ENCODE measurements around the gene RNASEH2B.

RNASEH2B gene

GRCh38 chr13:50940509-50940908 is 30.9 kb downstream of the RNASEH2B start:
- no peak for DNase-seq (ENCODE audit: low read depth)

- no peak for DNase-seq (ENCODE audit: low read depth)
Observed at GRCh38 chr13:50941146-50941545, 31.6 kb downstream of the RNASEH2B start.

- no peak for DNase-seq (ENCODE audit: low read depth)
Observed at GRCh38 chr13:50942630-50943311, 33.2 kb downstream of the RNASEH2B start.

GRCh38 chr13:50945669-50946068 is 36.1 kb downstream of the RNASEH2B start:
- DNase-seq (ENCODE audit: low read depth) = no peak

- no peak for DNase-seq (ENCODE audit: low read depth)
Observed at GRCh38 chr13:50948601-50949000, 39.0 kb downstream of the RNASEH2B start.

- no peak for DNase-seq (ENCODE audit: low read depth)
Observed at GRCh38 chr13:50950849-50951248, 41.3 kb downstream of the RNASEH2B start.

- DNase-seq (ENCODE audit: low read depth) = no peak
Observed at GRCh38 chr13:50951366-50951765, 41.8 kb downstream of the RNASEH2B start.

- DNase-seq (ENCODE audit: low read depth) = no peak
Observed at GRCh38 chr13:50955241-50955640, 45.6 kb downstream of the RNASEH2B start.

GRCh38 chr13:50955798-50956197 is 46.2 kb downstream of the RNASEH2B start:
- DNase-seq (ENCODE audit: low read depth) = no peak

- no peak for DNase-seq (ENCODE audit: low read depth)
Observed at GRCh38 chr13:50957620-50958019, 48.0 kb downstream of the RNASEH2B start.

- DNase-seq (ENCODE audit: low read depth) = no peak
Observed at GRCh38 chr13:50969691-50970090, 60.1 kb downstream of the RNASEH2B start.

GRCh38 chr13:50970956-50971355 is 61.4 kb downstream of the RNASEH2B start:
- no peak for DNase-seq (ENCODE audit: low read depth)

GRCh38 chr13:50974268-50974667 is 64.7 kb downstream of the RNASEH2B start:
- no peak for DNase-seq (ENCODE audit: low read depth)

- no peak for DNase-seq (ENCODE audit: low read depth)
Observed at GRCh38 chr13:50979187-50979586, 69.6 kb downstream of the RNASEH2B start.

GRCh38 chr13:50981686-50982085 is 72.1 kb downstream of the RNASEH2B start:
- no peak for DNase-seq (ENCODE audit: low read depth)

- DNase-seq (ENCODE audit: low read depth) = no peak
Observed at GRCh38 chr13:50989476-50989875, 79.9 kb downstream of the RNASEH2B start.

- no peak for DNase-seq (ENCODE audit: low read depth)
Observed at GRCh38 chr13:50990065-50990817, 80.7 kb downstream of the RNASEH2B start.

GRCh38 chr13:50990818-50991506 is 81.4 kb downstream of the RNASEH2B start:
- DNase-seq (ENCODE audit: low read depth) = no peak

GRCh38 chr13:50991579-50992521 is 82.3 kb downstream of the RNASEH2B start:
- DNase-seq (ENCODE audit: low read depth) = no peak

GRCh38 chr13:50993371-50993770 is 83.8 kb downstream of the RNASEH2B start:
- DNase-seq (ENCODE audit: low read depth) = no peak

- DNase-seq (ENCODE audit: low read depth) = no peak
Observed at GRCh38 chr13:50993934-50994333, 84.3 kb downstream of the RNASEH2B start.

GRCh38 chr13:50994651-50995050 is 85.1 kb downstream of the RNASEH2B start:
- no peak for DNase-seq (ENCODE audit: low read depth)

Measured in stimulated activated CD8-positive, alpha-beta memory T cell treated with anti-CD3 and anti-CD28 coated beads, Interleukin-15, amount 100 ng/mL, for 24 hours (primary cell).